ENCODE data around the gene SH3TC1. TPM values are rescaled to one million over a fixed set of nuclear protein-coding genes. Genes with fewer than 3 reads are reported as not detected.

SH3TC1 gene
- total and polyA plus RNA-seq, 12 donors, result 1.5 to 58.7 (median 22.0) TPM

DNA sequence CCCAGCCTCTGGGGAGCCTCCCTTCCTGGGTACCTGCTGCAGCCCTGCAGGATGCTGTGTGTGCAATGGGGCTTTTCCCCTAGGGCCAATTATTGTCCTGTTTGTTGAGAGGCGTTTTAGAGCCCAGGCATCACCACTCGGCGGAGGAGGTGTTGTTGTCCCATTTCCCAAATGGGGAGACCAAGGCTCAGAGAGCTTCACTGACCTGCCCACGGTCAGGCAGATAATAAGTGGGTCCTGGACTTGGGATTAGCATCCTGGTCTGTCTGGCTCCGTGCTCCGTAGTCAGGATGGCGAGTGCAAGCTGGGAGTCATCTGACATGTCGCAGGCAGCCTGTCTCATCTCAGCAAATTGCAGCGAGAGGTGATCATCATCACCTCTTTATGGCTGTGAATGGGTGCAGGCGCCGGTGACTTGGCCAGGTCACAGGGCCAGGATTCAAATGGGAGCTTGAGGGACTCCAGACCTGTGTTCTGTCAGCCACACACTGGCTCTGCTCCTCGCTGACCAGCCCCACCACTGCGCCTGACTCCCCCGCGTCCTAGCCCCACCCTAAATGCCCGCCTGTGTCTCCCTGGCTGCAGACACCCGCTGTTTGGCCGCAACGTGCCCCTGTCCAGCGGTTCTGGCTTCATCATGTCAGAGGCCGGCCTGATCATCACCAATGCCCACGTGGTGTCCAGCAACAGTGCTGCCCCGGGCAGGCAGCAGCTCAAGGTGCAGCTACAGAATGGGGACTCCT is 87.1 kb downstream of the SH3TC1 start:
- Histone ChIP-seq H3K27ac (no peak overlapping the region), H3K27me3 (no peaks in the 10 kb centered on the region), H3K4me3 (no peak overlapping the region), H3K36me3 (replicated peaks in 1 of 2) (no peaks in the 10 kb centered on the region), H3K9me3 (replicated peaks in 1 of 3) (no peaks in the 10 kb centered on the region), H3K4me1 (replicated peaks in 1 of 2) (no peaks in the 10 kb centered on the region)
- WGBS, 4 donors, result 78 to 89% (median 85%) methylated on average over 16 to 23 of the region's 23 CpGs
- no peak for TF ChIP-seq POLR2A (IDR thresholded peaks at IDR 0.05)
- TF ChIP-seq, protein P1, sequence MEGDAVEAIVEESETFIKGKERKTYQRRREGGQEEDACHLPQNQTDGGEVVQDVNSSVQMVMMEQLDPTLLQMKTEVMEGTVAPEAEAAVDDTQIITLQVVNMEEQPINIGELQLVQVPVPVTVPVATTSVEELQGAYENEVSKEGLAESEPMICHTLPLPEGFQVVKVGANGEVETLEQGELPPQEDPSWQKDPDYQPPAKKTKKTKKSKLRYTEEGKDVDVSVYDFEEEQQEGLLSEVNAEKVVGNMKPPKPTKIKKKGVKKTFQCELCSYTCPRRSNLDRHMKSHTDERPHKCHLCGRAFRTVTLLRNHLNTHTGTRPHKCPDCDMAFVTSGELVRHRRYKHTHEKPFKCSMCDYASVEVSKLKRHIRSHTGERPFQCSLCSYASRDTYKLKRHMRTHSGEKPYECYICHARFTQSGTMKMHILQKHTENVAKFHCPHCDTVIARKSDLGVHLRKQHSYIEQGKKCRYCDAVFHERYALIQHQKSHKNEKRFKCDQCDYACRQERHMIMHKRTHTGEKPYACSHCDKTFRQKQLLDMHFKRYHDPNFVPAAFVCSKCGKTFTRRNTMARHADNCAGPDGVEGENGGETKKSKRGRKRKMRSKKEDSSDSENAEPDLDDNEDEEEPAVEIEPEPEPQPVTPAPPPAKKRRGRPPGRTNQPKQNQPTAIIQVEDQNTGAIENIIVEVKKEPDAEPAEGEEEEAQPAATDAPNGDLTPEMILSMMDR (IDR thresholded peaks at IDR 0.05), result no peak
- intact Hi-C loops (cut with DNase I), result no loop called here
- DNase-seq, result no peak

- Histone ChIP-seq H3K9me3 (replicated peaks in 1 of 3) (no peaks in the 10 kb centered on the region), H3K27me3 (no peaks in the 10 kb centered on the region), H3K4me3 (no peak overlapping the region), H3K27ac (no peak overlapping the region), H3K36me3 (replicated peaks in 1 of 2) (no peaks in the 10 kb centered on the region), H3K4me1 (replicated peaks in 1 of 2) (no peaks in the 10 kb centered on the region)
- intact Hi-C loops (cut with DNase I), result no loop called here
- WGBS, 4 donors, result 86 to 89% (median 87%) methylated on average over 5 to 15 of the region's 15 CpGs
- TF ChIP-seq, protein P1 (IDR thresholded peaks at IDR 0.05), result no peak
- no peak for DNase-seq
Measured at GRCh38 chr4:8286719-8287342, 87.7 kb downstream of the SH3TC1 start.

- no peak overlapping the region for H3K27ac ChIP-seq
- H3K36me3 ChIP-seq (replicated peaks in 1 of 2), result no peaks in the 10 kb centered on the region
- no peak for DNase-seq
- intact Hi-C loops (cut with DNase I), result no loop called here
- H3K4me1 ChIP-seq (replicated peaks in 1 of 2), result no peaks in the 10 kb centered on the region
- no peaks in the 10 kb centered on the region for H3K27me3 ChIP-seq
- TF ChIP-seq POLR2A (IDR thresholded peaks at IDR 0.05), result no peak
- TF ChIP-seq, protein P1 (IDR thresholded peaks at IDR 0.05), result no peak
- WGBS, 4 donors, result 79 to 89% (median 86%) methylated on average over 18 of the region's 18 CpGs
- H3K4me3 ChIP-seq, result no peak overlapping the region
- no peaks in the 10 kb centered on the region for H3K9me3 ChIP-seq (replicated peaks in 1 of 3)
Measured at GRCh38 chr4:8287343-8288280, 88.5 kb downstream of the SH3TC1 start.

GRCh38 chr4:8289151-8289750 is 90.2 kb downstream of the SH3TC1 start:
- no peak for DNase-seq
- Histone ChIP-seq H3K27ac (no peak overlapping the region), H3K36me3 (replicated peaks in 1 of 2) (no peaks in the 10 kb centered on the region), H3K27me3 (no peaks in the 10 kb centered on the region), H3K9me3 (replicated peaks in 1 of 3) (no peaks in the 10 kb centered on the region), H3K4me1 (replicated peaks in 1 of 2) (no peaks in the 10 kb centered on the region), H3K4me3 (no peak overlapping the region)
- 73 to 82% (median 76%) methylated on average over 9 to 13 of the region's 13 CpGs for WGBS, 4 donors
- TF ChIP-seq, protein P1 (IDR thresholded peaks at IDR 0.05), result no peak
- intact Hi-C loops (cut with DNase I), result no loop called here

Data from adrenal gland (tissue), 12 donors.